GF-D8 (cell line): ENCODE data around the gene CEP131.
"Not testable (repeated sequence)": the region's sequence is repeated elsewhere in the genome, so short reads cannot be mapped to it uniquely, and the experiment has no call there.

ENCODE experiments used
- DNase-seq: peaks from one replicate; lab custom pipeline; 2025; lab: John Stamatoyannopoulos, UW

Gene CEP131

DNA sequence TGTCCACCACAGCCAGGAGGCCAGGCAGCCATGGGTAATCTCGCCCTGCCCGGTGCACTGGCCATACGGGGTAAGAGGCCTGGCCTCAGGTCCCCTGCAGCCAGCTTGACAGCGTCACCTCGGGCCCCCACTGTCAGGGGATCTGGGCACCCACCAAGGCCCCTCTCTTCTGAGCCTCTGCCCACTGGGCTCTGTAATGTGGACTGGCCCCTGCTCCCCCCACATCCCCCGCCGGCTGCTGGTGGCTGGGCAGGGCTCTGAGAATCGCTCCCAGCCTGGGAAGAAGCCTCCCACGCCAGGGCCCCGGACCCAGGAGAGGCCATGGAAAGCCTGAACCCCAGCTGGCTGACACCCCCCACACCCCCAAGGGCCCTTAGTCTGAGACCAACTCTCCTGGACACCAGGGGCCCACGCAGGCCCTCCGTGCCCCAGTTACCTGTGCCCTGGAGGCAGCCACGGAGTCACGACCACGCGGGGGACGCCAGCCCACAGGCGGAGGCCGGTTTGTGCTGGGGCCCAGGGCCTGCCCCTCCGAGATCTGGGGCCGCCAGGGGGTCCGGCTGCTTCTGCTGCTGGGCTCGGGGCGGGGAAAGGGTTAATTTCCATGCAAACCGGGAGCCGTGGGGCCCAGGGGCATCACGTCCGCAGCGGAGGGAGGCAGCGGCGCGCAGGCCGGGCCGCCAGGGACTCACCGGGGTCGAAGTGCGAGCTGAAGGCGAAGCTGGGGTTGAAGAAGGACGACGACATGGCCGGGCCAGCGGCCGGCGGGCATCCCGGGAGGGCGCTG is 57.3 kb downstream of the CEP131 start, which contains the start of gene PVALEF:
TSS of gene PVALEF (plus strand) at position 262 of the 787 bp plus-strand sequence. CDS start 15,720 bp downstream, outside the sequence.
- no peak for DNase-seq

- DNase-seq = no peak
Observed at GRCh38 chr17:81164371-81165245, 58.2 kb downstream of the CEP131 start.

DNA sequence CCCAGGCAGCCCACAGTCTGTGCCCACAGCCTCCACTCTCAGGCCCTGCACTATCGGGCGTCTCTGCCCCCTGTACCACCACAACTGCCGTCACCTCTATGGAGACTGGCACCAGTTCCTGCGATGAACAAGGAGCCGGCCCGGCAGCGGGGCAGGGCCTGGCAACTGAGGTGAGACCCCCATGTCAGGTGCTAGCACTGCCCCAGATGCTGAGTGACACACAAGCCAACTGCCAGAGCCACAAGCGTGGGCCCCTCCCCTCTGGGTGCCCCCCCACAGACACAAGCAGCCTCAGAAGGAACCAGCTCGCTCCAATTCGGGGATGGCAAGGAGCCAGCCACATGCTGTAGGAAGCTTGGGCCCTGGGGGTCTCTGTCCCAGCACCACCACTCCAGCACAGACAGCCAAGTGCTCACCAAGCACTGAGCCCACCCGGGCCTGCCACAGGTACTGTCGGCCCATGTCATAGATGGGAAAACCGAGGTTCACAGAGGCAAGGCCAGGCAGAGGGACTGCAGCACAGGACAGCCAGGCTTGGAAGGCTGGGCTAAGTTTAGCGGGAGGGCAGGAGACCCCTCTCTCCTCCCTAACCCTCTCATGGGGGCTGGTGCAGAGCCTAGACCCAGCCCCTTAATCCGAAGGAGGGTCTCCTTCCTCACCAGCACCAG is 58.9 kb downstream of the CEP131 start:
- no peak for DNase-seq

DNA sequence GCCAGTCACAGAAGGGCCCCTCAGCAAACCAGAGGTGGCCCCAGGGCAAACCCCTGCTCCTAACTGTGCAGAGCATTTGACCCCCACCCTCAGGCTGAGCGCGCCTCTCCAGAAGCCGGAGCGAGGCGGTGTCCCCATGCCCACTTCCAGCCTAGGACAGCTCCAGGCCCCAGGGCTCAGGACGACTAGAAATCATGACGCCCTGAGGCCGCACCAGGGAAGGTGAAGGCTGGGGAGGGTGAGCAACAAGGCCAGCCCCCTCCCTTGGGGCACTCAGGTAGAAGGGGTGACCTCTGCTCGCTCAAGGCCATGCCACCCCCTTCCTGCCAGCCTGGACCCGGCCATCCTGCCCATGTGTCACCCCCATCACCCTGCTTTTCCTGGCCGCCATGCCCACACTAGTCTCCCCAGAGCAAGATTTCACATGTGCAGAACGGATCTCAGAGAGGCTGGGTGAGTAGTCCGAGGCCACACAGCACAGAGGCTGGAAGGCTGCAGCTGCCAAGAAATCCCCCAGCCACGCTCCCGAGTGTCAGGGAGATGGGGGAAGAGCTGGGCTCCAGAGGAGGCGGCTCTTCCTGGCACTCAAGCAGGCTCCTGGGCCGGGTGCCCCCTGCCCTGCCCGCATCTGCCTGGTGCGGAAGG is 59.6 kb downstream of the CEP131 start:
- DNase-seq = no peak

DNA sequence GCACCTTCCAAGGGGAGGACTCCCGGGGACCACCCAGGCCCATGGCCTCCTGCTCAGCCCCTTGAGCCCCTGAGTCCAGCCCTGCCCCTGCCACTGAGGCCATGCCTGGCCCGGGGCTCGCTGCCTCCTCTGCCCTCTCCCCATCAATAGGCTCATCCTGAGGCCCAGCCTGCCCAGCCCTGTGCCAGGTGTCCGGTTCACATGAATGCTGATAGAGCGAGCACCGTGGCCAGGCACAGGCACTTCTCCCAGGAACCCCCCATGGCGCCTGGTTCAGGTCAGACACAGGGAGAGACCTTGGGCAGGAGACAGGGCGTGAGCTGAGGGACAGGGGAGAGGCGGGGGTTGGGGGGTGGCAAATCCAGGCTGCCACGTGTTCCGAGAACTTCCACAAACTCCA is 60.3 kb downstream of the CEP131 start:
- no peak for DNase-seq

GRCh38 chr17:81161972-81162371 is 60.8 kb downstream of the CEP131 start:
- no peak for DNase-seq

DNA sequence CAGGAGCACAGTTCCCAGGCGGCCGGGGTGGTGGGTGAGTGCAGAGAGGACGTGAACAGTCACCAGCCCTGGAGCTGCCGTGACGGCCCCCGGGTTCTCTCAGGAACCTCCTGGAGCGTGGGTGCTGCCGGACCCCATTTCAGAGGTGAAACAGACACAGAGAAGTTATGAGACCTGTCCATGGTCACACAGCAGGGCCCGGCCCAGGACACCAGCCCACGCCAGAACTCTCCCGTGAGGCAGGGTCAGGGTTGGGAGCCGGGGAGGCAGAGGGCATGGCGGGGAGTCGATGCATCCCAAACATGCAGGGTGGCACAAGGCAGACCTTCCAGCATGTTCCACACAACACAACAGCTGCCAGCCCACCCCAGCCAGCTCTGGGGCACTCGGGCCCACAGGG is 61.2 kb downstream of the CEP131 start:
- no peak for DNase-seq

DNA sequence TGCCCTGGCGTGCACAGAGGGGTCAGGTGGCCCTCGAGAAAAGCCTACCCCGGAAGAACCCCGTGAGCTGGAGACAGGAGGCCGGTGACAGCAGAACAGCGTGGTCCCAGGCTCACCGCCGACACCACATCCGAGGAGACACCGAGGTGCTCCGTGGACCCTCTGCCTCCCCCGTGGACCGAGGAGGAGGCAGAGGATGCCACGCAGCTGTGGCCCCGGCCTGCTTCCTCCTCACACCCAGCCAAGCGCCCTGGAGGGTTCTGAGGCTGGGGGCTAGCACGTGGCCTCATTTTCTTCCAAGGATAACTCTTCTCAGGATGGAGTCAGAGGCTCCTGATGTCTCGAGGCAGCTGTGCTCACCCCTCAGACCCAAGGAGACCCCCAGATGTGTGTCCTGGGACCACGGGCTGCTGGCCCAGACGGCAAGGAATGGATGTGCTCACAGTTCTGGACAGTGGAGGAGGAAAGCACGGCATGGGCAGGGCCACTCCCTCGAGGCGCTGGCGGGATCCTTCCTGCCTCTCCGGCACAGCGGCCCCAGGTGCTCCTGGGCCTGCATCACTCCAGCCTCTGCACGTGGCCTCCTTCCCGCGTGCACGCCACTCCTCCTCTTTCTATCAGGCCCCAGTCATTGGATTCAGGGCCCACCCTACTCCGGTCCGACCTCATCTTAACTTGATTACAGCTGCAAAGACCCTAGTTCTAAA is 61.9 kb downstream of the CEP131 start:
- peak; percentile 8 for DNase-seq

GRCh38 chr17:81160306-81160705 is 62.5 kb downstream of the CEP131 start:
- peak; percentile 11 for DNase-seq

- no peak for DNase-seq
Observed at GRCh38 chr17:81159611-81160265, 63.0 kb downstream of the CEP131 start.

- DNase-seq = no peak
Observed at GRCh38 chr17:81158688-81159590, 63.8 kb downstream of the CEP131 start.

DNA sequence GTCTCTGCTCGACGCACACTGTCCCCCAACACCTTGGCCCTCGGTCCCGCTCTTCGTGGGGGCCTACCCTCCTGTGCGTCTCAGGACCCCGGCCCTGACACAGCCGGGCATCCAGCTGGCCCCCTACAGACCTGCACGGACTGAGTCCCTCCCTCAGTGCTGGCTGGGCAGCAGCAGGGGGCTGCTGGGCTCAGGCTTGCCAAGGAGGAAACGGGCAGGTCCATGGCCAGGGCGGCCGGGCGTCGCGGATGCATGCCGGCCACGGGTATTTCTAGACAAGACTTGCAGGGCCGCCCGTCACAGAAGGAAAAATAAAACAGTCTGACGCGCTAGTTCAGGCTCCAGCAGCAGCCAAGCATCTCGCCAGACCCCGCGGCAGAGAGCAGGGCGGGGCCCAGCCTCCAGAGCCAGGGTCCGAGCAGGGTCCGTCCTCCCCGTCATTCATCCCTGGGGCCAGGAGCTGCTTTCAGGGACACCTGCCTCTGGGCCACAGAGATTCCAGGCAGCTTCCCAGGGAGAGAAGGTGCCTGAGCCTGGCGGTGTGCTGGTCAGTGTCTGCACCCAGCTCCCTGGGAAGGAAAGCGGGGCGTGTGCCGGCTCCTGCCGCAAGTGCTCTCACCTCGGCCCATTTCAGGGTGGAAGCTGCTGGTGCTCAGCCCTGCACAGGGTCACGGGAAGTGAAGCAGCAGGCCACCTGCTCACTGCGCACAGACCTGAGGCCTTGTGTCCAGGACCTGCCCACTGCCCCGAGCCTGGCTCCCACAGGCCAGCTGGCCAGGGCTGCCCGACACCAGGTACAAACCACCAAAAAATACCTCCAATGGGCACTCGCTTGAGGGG is 64.7 kb downstream of the CEP131 start:
- DNase-seq = no peak

DNA sequence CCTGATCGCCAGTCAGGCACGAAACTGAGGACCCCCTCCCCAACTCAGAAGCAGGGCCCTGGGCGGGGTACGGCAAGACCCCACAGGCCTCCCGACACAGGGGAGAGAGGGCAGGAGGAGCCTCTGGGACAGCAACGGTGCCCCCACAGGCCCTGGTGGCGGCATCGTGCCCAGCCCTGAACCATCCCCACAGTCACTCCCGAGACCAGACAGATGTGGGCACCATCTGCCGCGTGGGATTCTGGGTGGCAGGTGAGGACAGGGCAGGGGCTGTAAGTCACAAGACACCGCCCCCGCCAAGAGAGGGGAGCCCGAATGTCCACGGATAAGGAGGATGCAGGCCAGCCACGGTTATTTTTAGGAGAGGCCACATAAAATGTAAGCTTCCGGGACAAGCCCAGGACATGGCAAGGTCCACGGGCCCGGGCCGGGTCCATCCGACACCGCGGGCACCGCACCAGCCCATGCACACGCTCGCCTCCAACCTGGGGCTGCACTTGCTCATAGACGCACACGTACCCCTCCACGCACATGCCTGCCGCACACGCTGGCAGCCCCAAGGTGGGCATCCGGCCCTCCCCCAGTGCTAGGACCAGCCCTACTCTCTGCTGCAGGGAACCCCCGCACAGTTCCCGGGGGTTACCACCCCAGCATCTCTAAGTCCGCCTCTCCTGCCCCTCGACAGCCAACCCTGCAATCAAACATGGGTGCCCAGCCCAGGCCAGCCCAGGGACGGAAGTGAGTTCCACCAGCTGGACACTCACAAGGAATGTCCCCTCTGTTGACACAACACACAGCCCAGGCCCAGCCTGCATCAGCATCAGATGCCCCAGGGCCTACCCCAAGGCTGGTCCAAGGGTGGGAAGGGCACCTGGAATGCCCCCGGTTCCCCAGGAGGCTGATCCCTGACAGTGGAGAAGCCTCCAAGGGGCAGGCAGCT is 65.6 kb downstream of the CEP131 start:
- DNase-seq = no peak

DNA sequence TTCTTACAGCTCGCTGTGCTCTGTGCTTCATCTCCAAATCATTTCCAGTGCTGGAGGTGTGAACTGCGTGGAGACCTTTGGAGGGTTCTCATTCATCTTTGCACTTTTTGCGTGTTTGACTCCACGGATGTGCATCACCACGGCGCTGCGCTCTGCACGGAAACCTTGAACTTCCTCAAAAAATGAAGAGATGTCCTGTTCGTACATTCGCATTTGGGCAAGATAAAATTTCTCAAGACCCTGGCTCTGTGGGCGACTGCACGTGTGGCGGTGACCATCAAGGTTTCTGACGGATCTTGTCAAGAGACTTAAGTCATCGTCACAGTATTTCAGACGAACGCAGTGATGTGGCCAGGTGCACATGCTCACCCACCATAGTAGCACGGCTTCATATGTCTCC is 67.8 kb downstream of the CEP131 start:
- DNase-seq = no peak

- not testable (repeated sequence) for DNase-seq
Observed at GRCh38 chr17:81154016-81154415, 68.7 kb downstream of the CEP131 start.

DNA sequence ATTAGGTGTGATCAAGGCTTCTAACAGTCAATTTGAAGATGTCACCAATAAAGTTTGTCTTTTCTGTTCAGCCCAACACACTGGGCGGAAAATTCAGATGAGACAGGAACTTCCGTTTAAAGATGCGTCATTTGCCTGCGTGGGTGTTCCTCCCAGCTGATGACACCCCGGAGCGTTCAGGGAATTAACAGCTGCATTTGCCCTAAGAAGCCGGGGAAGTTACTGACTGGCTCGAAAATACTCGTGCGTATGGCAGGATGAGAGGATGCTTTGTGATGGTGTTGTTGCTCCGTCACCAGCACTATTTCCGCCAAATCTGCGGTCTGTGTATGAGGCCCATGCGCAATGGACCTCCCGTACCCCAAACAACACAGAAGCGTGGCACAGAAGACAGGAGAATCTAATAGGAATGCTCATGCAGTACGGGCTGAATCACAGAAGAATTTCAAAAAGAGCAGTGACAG is 69.4 kb downstream of the CEP131 start:
- no peak for DNase-seq

DNA sequence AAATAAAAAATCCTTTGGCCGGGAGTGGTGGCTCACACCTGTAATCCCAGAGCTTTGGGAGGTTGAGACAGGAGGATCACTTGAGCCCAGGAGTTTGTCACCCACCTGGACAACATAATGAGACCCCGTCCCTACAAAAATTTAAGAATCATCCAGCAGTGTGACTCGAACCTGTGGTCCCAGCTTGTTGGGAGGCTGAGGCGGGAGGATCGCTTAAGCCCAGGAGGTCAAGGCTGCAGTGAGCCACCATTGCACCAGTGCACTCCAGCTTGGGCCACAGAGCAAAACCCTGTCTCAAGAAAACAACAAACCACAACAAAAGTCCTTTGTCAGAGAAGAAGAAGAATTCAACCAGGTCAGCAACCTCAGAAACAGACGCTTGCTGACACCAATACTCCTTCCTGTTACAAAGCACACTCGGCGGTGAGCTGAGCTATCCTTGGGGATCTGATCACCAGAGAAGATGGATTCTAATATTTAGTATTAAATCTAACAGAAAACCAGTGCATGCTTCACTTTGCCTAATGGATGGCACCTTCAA is 70.4 kb downstream of the CEP131 start:
- no peak for DNase-seq
